ENCODE results near the gene CYSRT1.

Gene CYSRT1

DNA sequence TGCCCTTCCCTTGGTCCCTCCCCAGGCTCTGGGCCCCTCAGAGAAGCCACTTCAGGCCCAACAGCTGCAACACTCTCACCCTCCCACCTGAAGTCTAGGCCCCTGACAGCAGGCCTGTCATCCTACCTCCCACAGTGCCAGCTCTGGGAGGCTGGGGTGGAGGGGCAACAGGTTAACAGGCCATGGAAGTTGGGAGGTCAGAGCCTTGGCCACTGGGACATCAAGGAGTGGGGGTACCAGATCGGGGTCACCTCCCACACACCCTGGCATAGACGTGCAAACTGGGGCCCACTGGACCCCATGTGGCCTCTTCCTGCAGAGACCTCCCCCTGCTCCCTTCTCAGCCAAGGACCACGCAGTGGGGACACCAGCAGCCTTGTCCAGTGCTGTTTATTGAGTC lies 33.7 kb upstream of the CYSRT1 start:
- no peak for DNase-seq

DNA sequence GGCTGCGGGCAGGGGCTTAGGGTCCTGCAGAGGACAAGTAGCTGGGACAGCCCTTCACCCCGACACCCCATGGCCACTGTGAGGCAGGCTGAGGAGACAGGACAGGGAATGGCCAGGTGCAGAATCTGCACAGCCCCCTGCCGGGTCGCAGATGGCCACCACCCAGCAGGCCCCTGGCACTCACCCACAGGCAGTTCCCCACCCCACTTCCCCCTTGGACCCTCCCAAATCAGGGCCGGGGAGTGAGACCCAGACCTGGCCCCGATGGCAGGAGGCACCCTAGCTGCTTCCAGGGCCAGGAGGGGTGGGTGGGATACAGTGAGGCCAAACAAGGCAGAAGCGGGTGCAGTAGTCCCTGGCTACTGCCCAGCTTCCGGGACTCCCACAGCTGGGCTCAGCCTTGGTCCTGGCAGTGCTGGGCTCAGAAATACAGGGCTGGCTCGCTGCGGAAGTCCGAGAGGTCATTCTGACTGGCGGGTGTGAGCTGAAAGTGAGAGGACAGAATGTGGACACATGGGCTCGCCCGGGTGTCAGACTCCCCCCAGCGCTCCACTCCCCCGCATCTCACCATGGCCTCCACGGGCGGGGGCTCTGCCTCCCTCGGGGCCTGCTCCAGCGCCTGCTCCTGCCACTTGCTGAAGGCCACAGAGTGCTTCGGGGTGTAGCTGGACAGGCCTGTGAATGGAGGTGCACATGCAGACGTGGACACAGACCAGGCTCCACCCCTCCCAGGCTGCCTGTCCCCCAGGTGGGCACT lies 33.1 kb upstream of the CYSRT1 start:
- no peak for DNase-seq

DNA sequence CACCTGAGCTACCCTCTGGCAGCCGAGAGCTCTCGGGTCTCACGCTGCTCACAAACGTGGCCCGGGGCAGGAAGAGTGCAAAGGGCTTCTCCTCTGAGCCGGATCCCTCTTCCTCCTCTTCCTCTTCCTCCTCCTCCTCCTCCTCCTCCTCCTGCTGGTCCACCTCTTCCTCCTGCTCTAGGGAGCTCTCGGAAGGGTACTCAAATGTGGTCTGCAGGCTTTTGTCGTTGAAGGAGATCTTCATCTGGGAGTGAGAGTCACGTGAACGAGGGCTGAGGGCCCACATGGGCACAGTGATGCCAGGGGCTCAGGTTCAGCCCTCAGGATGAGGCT lies 32.6 kb upstream of the CYSRT1 start:
- DNase-seq, result no peak

DNA sequence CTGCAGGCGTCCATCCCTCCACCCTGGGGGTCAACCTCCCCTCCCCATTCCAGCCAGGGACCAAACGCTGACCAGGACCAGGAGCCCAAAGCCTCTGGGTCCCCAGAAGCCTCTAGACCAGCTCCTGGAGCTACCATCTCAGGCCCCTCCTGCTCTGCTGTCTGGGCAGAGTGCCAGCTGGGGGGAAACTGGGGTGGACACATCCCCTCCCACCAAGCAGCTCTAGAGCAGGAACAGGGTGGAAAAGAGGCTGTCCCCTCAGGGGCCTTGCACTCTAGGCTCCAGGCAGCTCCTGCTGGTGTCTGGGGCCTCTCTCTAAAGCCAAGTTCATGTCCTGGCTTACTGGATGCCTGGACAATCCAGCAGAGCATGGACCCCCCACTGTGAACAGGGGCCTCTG lies 32.1 kb upstream of the CYSRT1 start:
- DNase-seq, result no peak

DNA sequence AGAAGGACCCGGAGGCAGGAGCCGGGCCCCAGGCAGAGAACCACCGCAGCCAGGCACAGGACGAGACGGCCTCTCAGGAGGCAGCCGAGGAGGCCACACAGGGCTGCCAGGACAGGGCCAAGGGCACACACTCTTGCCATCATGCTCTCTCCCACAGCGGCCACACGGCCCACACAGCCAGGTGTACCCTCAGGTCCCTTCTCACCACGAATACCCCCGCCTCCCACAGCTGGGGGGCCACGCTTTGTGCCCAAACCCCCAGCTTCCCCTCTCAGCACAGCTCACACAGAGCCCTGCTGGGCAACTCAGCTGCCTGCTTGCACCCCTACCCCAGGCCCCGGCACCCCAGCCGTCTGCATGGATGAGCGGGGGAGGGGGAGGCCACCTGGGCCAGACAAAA lies 31.2 kb upstream of the CYSRT1 start:
- no peak for DNase-seq

DNA sequence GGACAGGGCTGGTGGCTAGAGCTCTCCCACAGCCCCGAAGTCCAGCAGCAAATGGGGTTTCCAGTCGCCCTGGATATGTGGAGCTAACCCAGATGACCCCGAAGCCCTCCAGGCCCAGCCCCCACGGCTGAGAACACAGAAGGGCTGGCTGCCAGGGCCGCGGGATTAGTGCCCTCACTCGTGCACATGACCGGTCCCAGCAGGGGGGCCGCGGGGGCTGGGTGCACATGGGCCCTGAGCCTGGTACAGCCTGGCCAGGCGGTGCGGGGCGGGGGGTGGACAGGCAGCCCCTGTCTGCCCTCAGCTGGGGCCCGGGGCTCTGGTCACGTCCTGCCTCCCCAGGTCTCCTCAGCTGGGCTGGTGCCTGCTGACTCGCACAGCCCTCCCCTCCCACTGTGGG lies 30.6 kb upstream of the CYSRT1 start:
- no peak for DNase-seq

DNA sequence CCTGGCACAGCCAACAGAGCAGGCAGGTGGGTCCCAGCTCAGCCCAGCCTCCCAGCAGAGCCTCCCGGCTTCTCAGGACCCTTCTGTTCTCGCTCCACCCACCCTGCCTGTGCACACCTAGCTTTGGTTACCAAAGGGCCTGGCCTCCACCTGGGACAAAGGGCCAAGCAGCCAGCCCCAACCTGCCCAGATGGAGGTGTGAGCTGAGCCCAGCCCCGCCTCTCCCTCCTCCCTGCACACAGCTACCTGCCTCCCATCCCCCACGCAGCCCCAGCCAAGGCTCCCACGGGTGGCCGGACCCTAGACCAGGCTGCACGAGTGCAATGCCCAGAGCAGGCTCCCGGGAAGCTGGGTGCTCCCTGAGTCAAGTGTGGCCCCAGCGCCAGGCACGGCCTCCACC lies 30.1 kb upstream of the CYSRT1 start:
- DNase-seq, result no peak

DNA sequence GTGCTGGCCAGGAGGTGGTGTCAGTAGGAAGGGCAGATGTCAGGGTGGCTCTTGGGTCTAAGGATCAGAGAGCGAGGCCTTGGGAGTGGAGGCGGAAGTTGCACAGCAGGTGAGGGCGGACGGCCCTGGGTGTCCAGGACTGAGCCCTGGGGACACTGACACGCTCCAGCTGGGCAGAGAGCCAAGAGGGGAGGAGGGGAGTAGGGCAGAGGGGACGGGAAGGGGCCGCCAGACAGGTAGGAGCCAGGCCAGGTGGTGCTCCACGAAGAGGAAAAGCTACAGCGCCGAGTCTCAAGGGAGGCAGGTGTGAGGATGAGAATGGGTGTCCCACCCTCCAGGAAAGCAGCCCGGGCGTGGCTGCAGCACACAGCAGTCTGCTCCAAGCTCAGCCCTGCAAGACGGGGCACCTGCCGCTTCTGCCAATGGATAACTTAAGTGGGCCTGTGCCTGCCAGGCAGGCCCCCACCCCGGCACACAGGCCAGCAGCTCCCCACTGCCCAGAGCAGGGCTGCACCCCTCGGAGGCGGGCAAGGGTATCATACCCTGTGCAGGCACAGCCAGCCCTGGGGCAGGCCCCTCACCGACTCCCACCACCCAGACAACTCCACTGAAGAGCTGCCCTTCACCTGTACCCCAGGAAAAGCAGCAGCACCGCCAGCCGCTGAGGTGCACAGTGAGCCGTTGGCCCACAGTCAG lies 29.3 kb upstream of the CYSRT1 start:
- no peak for DNase-seq

DNA sequence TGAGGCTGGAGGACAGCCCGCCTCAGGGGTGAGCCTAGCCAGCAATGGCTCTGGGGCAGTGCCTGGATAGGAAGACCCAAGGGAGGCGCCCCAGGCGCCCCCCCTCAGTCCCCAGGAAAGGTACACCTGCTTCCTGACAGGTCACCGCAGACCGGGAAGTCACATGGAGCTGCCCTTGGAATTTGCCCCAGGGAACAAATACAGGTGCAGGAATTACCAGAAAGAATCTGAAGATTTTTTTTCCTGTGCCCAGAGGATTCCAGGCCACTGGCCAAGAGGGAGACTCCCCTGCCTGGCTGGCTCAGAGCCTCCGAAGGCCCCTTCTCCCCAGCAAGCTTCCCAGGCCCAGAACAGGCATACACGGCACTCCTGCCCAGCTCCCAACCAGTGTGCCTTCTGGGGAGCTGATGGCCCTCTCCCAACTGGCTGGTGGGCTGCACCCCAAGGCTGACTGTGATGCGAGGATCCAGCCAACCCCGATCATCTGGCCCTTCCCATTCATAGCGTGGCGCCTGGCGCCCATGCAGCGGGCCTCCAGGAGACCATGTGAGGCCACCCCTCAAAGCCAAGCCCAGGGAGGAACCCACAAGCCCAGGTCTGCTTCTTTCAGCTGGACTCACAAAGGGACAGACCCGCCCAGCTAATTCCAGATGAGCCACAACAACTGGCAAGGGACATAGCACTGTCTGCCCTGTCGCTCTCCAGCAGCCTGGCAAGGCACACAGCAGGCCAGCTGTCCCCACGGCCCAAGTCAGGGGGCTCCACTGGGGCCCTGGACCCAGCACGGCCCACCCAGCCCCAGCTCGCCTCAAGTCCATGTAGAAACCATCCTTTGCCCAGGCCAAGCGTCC lies 26.7 kb upstream of the CYSRT1 start:
- DNase-seq, result no peak

DNA sequence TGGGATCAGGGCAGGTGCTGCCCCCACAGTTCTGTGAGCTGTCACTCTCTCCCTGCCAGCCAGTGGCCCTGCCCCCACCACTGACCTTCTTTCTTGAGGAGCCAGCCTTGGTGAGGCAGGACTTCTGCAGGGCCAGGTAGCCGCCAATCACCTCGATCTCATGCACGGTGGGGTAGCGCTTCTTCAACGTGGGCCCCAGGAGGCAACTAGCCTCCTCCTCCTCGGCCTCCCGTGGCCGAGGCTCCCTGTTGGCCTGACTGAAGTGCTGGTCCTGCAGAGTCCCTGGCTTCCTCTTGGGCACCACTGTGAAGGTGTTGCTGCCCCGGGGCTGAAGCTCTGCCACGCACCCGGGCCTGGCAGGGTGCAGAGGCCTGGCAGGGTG lies 26.1 kb upstream of the CYSRT1 start:
- DNase-seq, result no peak

DNA sequence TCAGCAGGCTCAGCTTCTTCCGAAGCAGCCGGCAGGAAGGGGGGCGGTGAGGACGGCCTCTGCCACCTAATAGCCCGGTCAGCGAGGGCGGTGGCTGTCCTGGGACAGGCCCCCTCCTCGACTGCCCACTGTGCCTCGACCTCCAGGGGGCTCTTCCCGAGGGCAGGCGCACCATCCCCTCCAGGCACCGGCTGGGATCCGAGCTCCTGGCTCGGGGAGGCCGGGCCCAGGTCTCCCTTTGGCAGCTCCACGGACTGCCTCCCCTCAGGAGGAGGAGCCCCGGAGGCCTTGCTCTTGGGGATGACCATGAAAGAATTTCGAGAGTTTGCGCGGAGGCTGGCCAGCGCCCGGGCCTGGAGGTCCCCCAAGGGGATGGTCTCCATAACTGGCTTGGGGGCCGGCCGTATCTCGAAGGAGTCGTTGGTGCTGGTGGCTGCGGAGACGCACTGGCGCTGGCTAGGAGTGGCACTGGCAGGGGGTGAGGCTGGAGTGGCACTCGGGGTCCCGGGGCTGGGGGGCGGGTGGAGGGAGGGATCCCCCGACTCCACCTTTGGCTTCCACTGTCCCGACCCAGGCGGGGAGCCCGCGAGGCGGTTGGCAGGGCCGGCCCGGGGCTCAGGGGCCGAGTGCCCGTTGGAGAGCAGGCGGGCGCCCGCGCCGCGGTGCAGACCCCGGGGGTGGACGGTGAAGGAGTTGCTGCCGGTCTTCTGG lies 25.4 kb upstream of the CYSRT1 start:
- DNase-seq, result no peak

DNA sequence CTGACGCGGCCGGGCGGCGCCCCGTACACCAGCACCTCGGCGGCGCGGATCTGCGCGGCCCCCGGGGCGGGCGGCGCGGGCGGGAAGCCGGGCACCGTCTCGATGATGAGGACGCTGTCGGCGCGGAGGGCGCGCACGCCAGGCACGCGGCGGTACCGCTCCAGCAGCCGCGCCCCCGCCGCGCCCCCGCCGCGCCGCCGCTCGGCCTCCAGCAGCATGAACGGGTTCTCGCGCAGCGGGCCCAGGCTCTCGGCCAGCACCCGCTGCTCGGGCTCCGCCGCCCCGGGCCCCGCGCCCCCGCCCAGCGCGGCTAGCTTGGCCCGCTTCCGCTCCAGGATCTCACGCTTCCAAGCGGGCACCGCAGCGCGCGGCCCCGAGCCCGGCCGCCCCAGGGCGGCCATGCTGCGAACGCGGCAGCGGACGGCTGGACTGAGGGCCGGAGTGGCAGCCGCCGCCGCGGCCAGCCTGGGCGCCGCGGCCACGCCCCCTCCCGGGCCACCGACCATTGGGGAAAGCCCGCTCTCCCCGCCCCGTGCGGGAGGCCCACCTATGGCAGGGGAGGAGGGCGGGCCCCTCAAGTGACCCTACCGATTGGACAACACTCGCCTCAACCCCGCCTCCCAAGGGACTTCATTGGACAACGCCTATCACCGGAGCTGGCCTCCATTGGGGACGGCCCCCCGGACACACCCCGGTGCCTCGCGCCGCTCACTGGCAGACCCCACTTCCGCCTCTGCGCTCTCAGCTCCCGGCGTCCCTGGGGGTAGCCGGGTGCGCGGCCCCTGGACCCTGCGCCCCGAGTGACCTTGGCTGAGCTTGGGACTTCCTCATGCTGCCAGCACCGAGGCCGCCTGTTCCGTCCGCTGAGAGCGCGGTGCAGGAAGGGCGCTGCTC lies 24.4 kb upstream of the CYSRT1 start, which contains the start of gene TPRN:
Gene TPRN, minus strand, starts transcription at position 431 of the 894 bp plus-strand sequence. Its CDS starts 30 bp downstream, at position 401.
- DNase-seq, result peak; percentile 99

DNA sequence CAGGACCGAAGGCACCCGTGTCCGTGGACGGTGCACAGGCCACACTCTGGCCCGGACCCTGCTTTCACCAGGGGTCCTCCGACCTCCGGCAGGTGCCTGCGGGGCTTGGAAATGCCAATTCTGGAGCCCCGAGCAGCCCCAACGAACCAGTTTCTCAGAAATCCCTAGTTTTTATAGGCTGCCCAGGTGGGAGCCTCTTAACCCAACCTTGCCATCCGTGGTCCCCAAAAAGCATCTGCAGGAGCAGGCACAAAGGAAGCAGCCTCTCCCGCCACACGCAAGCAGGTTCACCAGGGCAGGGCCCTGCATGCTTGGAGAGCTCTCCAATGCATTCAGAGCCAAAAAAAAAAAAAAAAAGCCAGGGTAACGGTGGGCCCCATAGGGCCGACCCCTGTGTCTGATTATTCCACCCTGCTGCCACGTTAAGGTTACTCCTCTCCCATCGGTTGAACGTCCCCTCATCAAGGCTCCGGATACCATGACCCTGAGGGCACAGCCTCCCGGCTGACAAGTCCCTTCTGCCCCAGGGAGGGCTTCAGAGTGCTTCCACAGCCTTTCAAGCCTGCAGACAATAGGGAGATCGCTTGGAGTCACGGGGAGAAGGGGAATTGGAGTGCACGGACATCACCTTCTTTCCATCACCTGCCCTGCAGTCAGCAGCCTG lies 23.6 kb upstream of the CYSRT1 start:
- DNase-seq, result no peak

DNA sequence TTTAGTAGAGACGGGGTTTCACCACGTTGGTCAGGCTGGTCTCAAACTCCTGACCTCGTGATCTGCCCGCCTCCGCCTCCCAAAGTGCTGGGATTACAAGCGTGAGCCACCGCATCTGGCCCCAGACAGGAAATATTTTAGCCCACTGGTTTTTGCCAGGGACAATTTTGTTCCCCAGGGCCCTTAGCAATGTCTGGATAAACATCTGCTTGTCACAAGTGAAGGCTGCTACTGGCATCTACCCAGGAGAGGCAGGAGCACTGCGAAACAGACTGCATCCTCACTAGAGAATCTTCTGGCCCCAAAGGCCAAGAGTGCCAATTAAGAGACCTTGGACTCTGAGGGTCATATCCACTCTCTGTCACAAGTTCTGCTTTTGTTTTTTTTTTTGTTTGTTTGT lies 22.0 kb upstream of the CYSRT1 start:
- no peak for DNase-seq

DNA sequence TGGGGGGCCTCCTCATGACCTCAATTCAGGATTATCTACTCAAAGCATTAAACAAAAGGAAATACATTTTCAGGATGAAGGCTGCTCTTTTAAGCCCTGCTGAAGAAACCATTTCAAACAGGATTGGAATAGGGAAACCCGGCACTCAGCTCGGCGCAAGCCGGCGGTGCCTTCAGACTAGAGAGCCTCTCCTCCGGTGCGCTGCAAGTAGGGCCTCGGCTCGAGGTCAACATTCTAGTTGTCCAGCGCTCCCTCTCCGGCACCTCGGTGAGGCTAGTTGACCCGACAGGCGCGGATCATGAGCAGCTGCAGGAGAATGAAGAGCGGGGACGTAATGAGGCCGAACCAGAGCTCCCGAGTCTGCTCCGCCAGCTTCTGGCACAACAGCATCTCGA lies 20.2 kb upstream of the CYSRT1 start:
- no peak for DNase-seq

DNA sequence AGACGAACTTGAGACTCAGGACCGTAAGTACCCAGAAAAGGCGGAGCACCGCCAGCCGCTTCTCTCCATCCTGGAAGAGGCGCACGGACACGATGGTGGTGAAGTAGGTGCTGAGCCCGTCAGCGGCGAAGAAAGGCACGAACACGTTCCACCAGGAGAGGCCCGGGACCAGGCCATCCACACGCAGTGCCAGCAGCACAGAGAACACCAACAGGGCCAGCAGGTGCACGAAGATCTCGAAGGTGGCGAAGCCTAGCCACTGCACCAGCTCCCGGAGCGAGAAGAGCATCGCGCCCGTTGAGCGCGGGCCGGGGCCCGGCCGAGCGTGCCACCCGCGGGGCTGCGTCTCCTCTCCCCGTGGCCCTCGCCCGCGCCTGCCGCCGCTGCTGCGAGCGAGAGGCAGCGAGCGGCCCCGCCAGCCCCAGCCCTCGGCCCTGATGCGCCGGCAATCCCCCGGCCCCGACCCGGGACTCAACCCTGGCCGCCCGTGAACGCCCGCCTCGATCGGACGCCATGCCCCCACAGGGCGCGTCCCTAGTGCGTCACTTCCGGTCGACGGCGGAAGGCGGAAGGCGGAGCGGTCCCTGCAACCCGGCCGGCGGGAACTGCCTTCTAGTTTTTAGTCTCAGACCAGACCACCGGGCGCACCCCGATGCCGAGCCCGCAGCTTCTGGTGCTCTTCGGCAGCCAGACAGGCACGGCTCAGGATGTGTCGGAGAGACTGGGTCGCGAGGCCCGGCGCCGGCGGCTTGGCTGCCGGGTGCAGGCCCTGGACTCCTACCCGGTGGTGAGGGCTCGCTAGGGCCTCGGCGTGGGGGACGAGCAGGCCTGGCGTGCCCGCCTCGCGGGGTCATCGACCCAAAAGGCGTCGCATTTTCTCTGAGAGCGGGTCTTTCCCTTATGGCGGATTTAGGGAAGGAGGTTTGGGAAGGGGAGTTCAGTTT lies 19.6 kb upstream of the CYSRT1 start, which contains the start of the genes NDOR1 and TMEM203:
Gene NDOR1, plus strand, starts transcription at position 575 of the 944 bp plus-strand sequence. Its CDS starts 78 bp downstream, at position 653.
Gene TMEM203, minus strand, starts transcription at position 523 of the 944 bp plus-strand sequence. Its CDS starts 234 bp downstream, at position 289.
- peak; percentile 91 for DNase-seq

DNA sequence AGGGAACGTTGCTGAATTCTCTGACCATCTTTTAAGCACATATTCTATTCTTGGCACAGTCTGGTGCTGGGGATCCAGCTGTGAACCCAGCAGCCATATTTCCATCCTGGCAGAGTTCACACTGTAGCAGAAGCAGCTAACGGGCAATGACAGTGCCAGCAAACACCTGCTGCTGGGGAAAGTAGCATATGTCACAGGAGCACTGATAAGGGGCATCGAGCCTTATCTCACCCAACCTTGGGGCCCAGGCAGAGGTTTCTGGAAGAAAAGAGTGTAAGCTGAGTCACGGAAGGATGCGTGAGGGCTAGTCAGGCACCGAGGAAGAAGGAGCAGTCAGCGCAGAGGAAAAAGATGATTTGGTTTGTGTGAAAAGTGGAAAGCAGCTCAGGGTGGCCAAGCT lies 18.4 kb upstream of the CYSRT1 start:
- no peak for DNase-seq

DNA sequence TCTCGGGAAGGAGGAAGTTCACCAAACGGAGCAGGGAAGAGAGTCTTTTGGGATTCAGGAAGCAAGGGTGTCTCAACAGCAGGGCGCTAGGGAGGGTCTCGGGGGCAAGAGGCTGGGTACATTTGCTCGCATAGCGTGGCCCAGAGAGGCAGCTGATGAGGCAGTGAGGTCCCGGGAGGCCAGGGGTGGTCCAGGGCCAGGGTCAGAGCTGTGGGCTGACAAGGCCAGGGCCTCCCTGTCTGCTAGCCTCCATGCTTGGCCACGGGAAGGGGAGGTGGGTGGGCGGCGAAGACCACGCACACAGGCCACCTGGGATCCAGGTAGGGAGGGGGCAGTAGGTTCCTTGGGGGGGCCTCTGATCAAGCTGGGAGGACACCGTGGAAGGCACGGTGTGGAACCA lies 13.4 kb upstream of the CYSRT1 start:
- no peak for DNase-seq

DNA sequence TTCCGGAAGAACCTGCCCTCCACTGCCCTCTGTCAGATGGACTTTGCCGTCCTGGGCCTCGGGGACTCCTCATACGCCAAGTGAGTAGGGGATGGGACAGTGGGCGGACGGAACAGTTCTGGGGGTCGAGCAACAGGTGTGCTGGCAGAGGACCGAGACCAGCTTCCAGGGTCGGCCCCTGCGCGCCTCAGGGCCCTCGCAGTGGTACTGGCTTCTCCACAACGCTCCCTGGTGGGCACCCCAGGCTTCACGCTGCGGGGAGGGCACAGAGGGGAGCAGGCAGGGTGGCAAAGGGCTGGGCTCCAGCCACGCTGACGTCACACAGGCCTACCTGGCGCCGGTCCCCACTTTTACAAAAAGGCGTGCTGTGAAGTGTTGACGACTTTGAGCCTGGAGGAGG lies 12.5 kb upstream of the CYSRT1 start:
- DNase-seq, result no peak

Measured in CD4-positive, alpha-beta T cell treated with Interleukin-17A for 1 hour (primary cell).